Liver (tissue), 9 donors: ENCODE data around the gene MYBPHL. TPM values are rescaled to one million over a fixed set of nuclear protein-coding genes. Genes with fewer than 3 reads are reported as not detected.

Experiments
- DNase-seq: peaks from one replicate; pipeline ENCODE4 v3.0.0-alpha.2; 2017; ENCODE audit warnings: low spot score
- H3K27ac ChIP-seq, 2 donors: one replicate each; pipeline ENCODE4 v1.7.0; 2013; ENCODE audit warnings: inconsistent platforms in 2 of 2, low read length in 2 of 2, control low read depth in 1 of 2, low read depth in 1 of 2, mild to moderate bottlenecking in 1 of 2
- H3K27me3 ChIP-seq, 4 donors: one replicate each; pipeline versions ENCODE4 v1.6.1 to v1.7.0; 2013; ENCODE audit warnings: low read length in 3 of 4, inconsistent platforms in 1 of 4, mild to moderate bottlenecking in 1 of 4, moderate library complexity in 1 of 4; ENCODE audit not compliant: control insufficient read depth in 4 of 4, insufficient read depth in 4 of 4
- H3K36me3 ChIP-seq, 4 donors: one replicate each; pipeline versions ENCODE4 v1.6.1 to v1.7.0; 2013; ENCODE audit warnings: low read length in 3 of 4, mild to moderate bottlenecking in 3 of 4, low read depth in 1 of 4, moderate library complexity in 1 of 4; ENCODE audit not compliant: control insufficient read depth in 4 of 4, insufficient read depth in 3 of 4
- H3K4me1 ChIP-seq, 4 donors: one replicate each; pipeline versions ENCODE4 v1.6.1 to v1.7.0; 2013; ENCODE audit warnings: low read length in 3 of 4, mild to moderate bottlenecking in 3 of 4, moderate library complexity in 1 of 4; ENCODE audit not compliant: control insufficient read depth in 4 of 4, insufficient read depth in 4 of 4
- H3K4me3 ChIP-seq, 3 donors: one replicate each; pipeline versions ENCODE4 v1.6.1 to v1.7.0; 2013; ENCODE audit warnings: low read length in 3 of 3, control low read depth in 1 of 3, low read depth in 1 of 3, mild to moderate bottlenecking in 1 of 3
- H3K9ac ChIP-seq, 2 donors: one replicate each; pipeline ENCODE4 v1.7.0; 2013; ENCODE audit warnings: low read length in 2 of 2, mild to moderate bottlenecking in 2 of 2, moderate library complexity in 2 of 2, control low read depth in 1 of 2, low read depth in 1 of 2
- H3K9me3 ChIP-seq, 4 donors: one replicate each; pipeline versions ENCODE4 v1.6.1 to v1.7.0; 2013; ENCODE audit warnings: low read length in 3 of 4; ENCODE audit not compliant: control insufficient read depth in 4 of 4
- ATF3 ChIP-seq: IDR thresholded peaks from 2 replicates; pipeline ENCODE4 v1.6.1; 2016; ENCODE audit warnings: antibody characterized with exemption
- EGR1 ChIP-seq, 2 donors: IDR thresholded peaks; 2 replicates each; pipeline ENCODE4 v1.6.1; 2016 to 2018; ENCODE audit warnings: antibody characterized with exemption in 2 of 2, low read depth in 2 of 2
- FOXA1 ChIP-seq: IDR thresholded peaks from 2 replicates; pipeline ENCODE4 v1.6.1; 2016; ENCODE audit warnings: antibody characterized with exemption
- FOXA2 ChIP-seq: IDR thresholded peaks from 2 replicates; pipeline ENCODE4 v1.6.1; 2016; ENCODE audit warnings: antibody characterized with exemption
- GABPA ChIP-seq, 2 donors: IDR thresholded peaks in 1 of 2; conservative IDR thresholded peaks in 1 of 2; 2 replicates each; pipeline ENCODE4 v1.6.1; 2016; ENCODE audit warnings: antibody characterized with exemption in 2 of 2, mild to moderate bottlenecking in 1 of 2, moderate library complexity in 1 of 2
- HNF4A ChIP-seq, 2 donors: conservative IDR thresholded peaks; 2 replicates each; pipeline ENCODE4 v1.6.1; 2016; ENCODE audit warnings: antibody characterized with exemption in 2 of 2, mild to moderate bottlenecking in 2 of 2
- HNF4G ChIP-seq: IDR thresholded peaks from 2 replicates; pipeline ENCODE4 v1.6.1; 2016; ENCODE audit warnings: antibody characterized with exemption
- MAX ChIP-seq: IDR thresholded peaks from 2 replicates; pipeline ENCODE4 v1.6.1; 2016; ENCODE audit warnings: antibody characterized with exemption
- NR2F2 ChIP-seq: IDR thresholded peaks from 2 replicates; pipeline ENCODE4 v1.6.1; 2016; ENCODE audit warnings: antibody characterized with exemption
- RAD21 ChIP-seq, 2 donors: IDR thresholded peaks; 2 replicates each; pipeline ENCODE4 v1.6.1; 2016; ENCODE audit warnings: antibody characterized with exemption in 2 of 2, mild to moderate bottlenecking in 2 of 2
- RXRA ChIP-seq, 2 donors: IDR thresholded peaks; 2 replicates each; pipeline ENCODE4 v1.6.1; 2017 to 2018; ENCODE audit warnings: antibody characterized with exemption in 2 of 2, mild to moderate bottlenecking in 1 of 2
- SP1 ChIP-seq: IDR thresholded peaks from 2 replicates; pipeline ENCODE4 v1.6.1; 2018; ENCODE audit warnings: antibody characterized with exemption, mild to moderate bottlenecking
- TAF1 ChIP-seq: conservative IDR thresholded peaks from 2 replicates; pipeline ENCODE4 v1.6.1; 2016; ENCODE audit warnings: antibody characterized with exemption, mild to moderate bottlenecking
- YY1 ChIP-seq: IDR thresholded peaks from 2 replicates; pipeline ENCODE4 v1.6.1; 2016; ENCODE audit warnings: antibody characterized with exemption, mild to moderate bottlenecking
- WGBS: extraction: QIAGEN DNeasy Blood & Tissue Kit; methylation state at CpG from one replicate; pipeline ENCODE4 v1.1.7; 2013; 5-methylcytosine and 5-hydroxymethylcytosine counted together
- polyA plus RNA-seq, 2 donors: library from polyadenylated mRNA; stranded (reverse) in 1 of 2; unstranded in 1 of 2; fragments of 200-250 nt in 1 of 2; fragments of >200 nt in 1 of 2; fragmentation: Nextera tagmentation in 1 of 2; extraction: Ambion mirVana in 1 of 2; gene quantifications; one replicate each; pipeline versions ENCODE4 v1.2.1 to v1.2.3, GENCODE V29; 2013 to 2015
- total RNA-seq, 2 donors: library from RNA; depleted of rRNA; stranded (reverse); fragments of >200 nt; gene quantifications; one replicate each; pipeline ENCODE4 v1.2.3, GENCODE V29; 2014
- TF ChIP-seq, protein P1 (sequence below): IDR thresholded peaks from 2 replicates; pipeline ENCODE4 v1.6.1; 2016; ENCODE audit warnings: antibody characterized with exemption, mild to moderate bottlenecking
- TF ChIP-seq, protein P2 (sequence below): fragments of 150-350 bp; IDR thresholded peaks from 2 replicates; pipeline ENCODE4 v1.5.1; 2017; ENCODE audit warnings: improper control_type of control experiment, low read depth, low read length; ENCODE audit not compliant: missing input control
- donor health status: healthy.
- donor health status: healthy.
- donor health status: healthy.
- donor health status: healthy.
- donor health status: healthy.

MYBPHL gene
- total and polyA plus RNA-seq, 4 donors, result not detected

GRCh38 chr1:109350655-109351054 lies 43.8 kb upstream of the MYBPHL start:
- 88% methylated on average over 1 of the region's 1 CpG for WGBS
- TF ChIP-seq MAX (no peak), YY1 (no peak), GABPA (IDR thresholded peaks at IDR 0.05 in 1 of 2, conservative IDR thresholded peaks at IDR 0.05 in 1 of 2) (no peak), HNF4G (no peak), SP1 (no peak)
- H3K4me1 ChIP-seq, result no peaks in the 10 kb centered on the region
- no peaks in the 10 kb centered on the region for H3K27me3 ChIP-seq
- DNase-seq, result no peak
- no peak overlapping the region for H3K4me3 ChIP-seq
- H3K27ac ChIP-seq, result no peak overlapping the region
- no peaks in the 10 kb centered on the region for H3K9me3 ChIP-seq
- no peaks in the 10 kb centered on the region for H3K36me3 ChIP-seq
- H3K9ac ChIP-seq, result no peak overlapping the region

DNA sequence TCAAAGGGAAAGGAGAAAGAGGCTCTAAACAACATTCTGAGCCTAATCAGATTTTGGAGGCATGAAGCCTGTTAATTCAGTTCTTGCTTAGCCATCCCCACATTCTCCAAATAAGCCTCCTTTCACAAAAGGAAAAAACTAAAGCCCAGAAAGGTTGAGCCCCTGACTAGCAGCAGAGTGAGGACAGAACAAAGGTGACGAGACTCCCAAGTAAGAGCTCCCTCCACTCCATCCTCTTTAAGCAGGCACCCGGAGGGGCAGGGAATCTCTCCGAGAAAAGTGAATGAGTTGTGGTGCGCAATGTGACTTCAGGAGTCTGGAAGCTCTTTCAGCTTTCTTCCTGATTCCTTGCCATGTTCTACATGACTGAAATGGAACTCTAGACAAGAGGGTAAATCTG lies 43.4 kb upstream of the MYBPHL start:
- TF ChIP-seq HNF4A (conservative IDR thresholded peaks at IDR 0.05) (no peak), ATF3 (no peak), NR2F2 (no peak), HNF4G (no peak), EGR1 (IDR thresholded peaks at IDR 0.05; ENCODE audit: low read depth in 2 of 2) (no peak), RXRA (IDR thresholded peaks at IDR 0.05) (no peak), TAF1 (no peak), FOXA2 (no peak), SP1 (no peak)
- TF ChIP-seq, protein P1, sequence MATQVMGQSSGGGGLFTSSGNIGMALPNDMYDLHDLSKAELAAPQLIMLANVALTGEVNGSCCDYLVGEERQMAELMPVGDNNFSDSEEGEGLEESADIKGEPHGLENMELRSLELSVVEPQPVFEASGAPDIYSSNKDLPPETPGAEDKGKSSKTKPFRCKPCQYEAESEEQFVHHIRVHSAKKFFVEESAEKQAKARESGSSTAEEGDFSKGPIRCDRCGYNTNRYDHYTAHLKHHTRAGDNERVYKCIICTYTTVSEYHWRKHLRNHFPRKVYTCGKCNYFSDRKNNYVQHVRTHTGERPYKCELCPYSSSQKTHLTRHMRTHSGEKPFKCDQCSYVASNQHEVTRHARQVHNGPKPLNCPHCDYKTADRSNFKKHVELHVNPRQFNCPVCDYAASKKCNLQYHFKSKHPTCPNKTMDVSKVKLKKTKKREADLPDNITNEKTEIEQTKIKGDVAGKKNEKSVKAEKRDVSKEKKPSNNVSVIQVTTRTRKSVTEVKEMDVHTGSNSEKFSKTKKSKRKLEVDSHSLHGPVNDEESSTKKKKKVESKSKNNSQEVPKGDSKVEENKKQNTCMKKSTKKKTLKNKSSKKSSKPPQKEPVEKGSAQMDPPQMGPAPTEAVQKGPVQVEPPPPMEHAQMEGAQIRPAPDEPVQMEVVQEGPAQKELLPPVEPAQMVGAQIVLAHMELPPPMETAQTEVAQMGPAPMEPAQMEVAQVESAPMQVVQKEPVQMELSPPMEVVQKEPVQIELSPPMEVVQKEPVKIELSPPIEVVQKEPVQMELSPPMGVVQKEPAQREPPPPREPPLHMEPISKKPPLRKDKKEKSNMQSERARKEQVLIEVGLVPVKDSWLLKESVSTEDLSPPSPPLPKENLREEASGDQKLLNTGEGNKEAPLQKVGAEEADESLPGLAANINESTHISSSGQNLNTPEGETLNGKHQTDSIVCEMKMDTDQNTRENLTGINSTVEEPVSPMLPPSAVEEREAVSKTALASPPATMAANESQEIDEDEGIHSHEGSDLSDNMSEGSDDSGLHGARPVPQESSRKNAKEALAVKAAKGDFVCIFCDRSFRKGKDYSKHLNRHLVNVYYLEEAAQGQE, result no peak
- no peak overlapping the region for H3K4me3 ChIP-seq
- no peak for DNase-seq
- H3K9ac ChIP-seq, result no peak overlapping the region
- no peaks in the 10 kb centered on the region for H3K9me3 ChIP-seq
- WGBS, result 93% methylated on average over 4 of the region's 4 CpGs
- H3K4me1 ChIP-seq, result no peaks in the 10 kb centered on the region
- no peaks in the 10 kb centered on the region for H3K27me3 ChIP-seq
- no peak overlapping the region for H3K27ac ChIP-seq
- H3K36me3 ChIP-seq, result no peaks in the 10 kb centered on the region

- Histone ChIP-seq H3K27me3 (no peaks in the 10 kb centered on the region), H3K4me3 (no peak overlapping the region), H3K4me1 (no peaks in the 10 kb centered on the region), H3K27ac (no peak overlapping the region), H3K9ac (no peak overlapping the region), H3K36me3 (no peaks in the 10 kb centered on the region), H3K9me3 (no peaks in the 10 kb centered on the region)
- TF ChIP-seq GABPA (IDR thresholded peaks at IDR 0.05 in 1 of 2, conservative IDR thresholded peaks at IDR 0.05 in 1 of 2), result no peak
- TF ChIP-seq RXRA (IDR thresholded peaks at IDR 0.05), result no peak
- no peak for TF ChIP-seq YY1
- TF ChIP-seq, protein P2, sequence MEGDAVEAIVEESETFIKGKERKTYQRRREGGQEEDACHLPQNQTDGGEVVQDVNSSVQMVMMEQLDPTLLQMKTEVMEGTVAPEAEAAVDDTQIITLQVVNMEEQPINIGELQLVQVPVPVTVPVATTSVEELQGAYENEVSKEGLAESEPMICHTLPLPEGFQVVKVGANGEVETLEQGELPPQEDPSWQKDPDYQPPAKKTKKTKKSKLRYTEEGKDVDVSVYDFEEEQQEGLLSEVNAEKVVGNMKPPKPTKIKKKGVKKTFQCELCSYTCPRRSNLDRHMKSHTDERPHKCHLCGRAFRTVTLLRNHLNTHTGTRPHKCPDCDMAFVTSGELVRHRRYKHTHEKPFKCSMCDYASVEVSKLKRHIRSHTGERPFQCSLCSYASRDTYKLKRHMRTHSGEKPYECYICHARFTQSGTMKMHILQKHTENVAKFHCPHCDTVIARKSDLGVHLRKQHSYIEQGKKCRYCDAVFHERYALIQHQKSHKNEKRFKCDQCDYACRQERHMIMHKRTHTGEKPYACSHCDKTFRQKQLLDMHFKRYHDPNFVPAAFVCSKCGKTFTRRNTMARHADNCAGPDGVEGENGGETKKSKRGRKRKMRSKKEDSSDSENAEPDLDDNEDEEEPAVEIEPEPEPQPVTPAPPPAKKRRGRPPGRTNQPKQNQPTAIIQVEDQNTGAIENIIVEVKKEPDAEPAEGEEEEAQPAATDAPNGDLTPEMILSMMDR, result no peak
- no peak for TF ChIP-seq RAD21 (IDR thresholded peaks at IDR 0.05)
- TF ChIP-seq ATF3, result no peak
- TF ChIP-seq MAX, result no peak
- TF ChIP-seq FOXA1, result no peak
- no peak for TF ChIP-seq SP1
- DNase-seq, result no peak
- 95% methylated on average over 6 of the region's 6 CpGs for WGBS
Measured at GRCh38 chr1:109347511-109347910, 40.7 kb upstream of the MYBPHL start.
